Neural progenitor cell (in vitro differentiated cells): ENCODE measurements around the gene LRRC26.

Source experiments
- EZH2 ChIP-seq: fragments of 200-600 bp; sonication (generic); IDR thresholded peaks from 2 replicates; pipeline ENCODE4 v1.6.1; 2017; ENCODE audit warnings: antibody characterized with exemption, mild to moderate bottlenecking, moderate library complexity
- EZH2phosphoT487 ChIP-seq: fragments of 200-600 bp; sonication (generic); IDR thresholded peaks from 2 replicates; pipeline ENCODE4 v1.6.1; 2017; ENCODE audit warnings: antibody characterized with exemption
- TF ChIP-seq, protein P1 (sequence below): fragments of 200-600 bp; sonication (generic); IDR thresholded peaks from 2 replicates; pipeline ENCODE4 v1.5.1; 2017; ENCODE audit warnings: antibody characterized with exemption, mild to moderate bottlenecking

DNA sequence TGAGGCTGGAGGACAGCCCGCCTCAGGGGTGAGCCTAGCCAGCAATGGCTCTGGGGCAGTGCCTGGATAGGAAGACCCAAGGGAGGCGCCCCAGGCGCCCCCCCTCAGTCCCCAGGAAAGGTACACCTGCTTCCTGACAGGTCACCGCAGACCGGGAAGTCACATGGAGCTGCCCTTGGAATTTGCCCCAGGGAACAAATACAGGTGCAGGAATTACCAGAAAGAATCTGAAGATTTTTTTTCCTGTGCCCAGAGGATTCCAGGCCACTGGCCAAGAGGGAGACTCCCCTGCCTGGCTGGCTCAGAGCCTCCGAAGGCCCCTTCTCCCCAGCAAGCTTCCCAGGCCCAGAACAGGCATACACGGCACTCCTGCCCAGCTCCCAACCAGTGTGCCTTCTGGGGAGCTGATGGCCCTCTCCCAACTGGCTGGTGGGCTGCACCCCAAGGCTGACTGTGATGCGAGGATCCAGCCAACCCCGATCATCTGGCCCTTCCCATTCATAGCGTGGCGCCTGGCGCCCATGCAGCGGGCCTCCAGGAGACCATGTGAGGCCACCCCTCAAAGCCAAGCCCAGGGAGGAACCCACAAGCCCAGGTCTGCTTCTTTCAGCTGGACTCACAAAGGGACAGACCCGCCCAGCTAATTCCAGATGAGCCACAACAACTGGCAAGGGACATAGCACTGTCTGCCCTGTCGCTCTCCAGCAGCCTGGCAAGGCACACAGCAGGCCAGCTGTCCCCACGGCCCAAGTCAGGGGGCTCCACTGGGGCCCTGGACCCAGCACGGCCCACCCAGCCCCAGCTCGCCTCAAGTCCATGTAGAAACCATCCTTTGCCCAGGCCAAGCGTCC lies 28.4 kb upstream of the LRRC26 start:
- TF ChIP-seq, protein P1, sequence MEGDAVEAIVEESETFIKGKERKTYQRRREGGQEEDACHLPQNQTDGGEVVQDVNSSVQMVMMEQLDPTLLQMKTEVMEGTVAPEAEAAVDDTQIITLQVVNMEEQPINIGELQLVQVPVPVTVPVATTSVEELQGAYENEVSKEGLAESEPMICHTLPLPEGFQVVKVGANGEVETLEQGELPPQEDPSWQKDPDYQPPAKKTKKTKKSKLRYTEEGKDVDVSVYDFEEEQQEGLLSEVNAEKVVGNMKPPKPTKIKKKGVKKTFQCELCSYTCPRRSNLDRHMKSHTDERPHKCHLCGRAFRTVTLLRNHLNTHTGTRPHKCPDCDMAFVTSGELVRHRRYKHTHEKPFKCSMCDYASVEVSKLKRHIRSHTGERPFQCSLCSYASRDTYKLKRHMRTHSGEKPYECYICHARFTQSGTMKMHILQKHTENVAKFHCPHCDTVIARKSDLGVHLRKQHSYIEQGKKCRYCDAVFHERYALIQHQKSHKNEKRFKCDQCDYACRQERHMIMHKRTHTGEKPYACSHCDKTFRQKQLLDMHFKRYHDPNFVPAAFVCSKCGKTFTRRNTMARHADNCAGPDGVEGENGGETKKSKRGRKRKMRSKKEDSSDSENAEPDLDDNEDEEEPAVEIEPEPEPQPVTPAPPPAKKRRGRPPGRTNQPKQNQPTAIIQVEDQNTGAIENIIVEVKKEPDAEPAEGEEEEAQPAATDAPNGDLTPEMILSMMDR = no peak
- no peak for TF ChIP-seq EZH2
- TF ChIP-seq EZH2phosphoT487 = no peak
